SK-N-DZ (cell line): ENCODE data around the gene PLBD2.

Experiments used
- DNase-seq: peaks from one replicate; pipeline ENCODE4 v3.0.0-alpha.2; 2015; ENCODE audit warnings: low spot score

Gene PLBD2

GRCh38 chr12:113393749-113394148 lies 35.4 kb downstream of the PLBD2 start:
- no peak for DNase-seq

GRCh38 chr12:113395119-113395518 lies 36.7 kb downstream of the PLBD2 start:
- DNase-seq = no peak

- no peak for DNase-seq
Measured at GRCh38 chr12:113396200-113396599, 37.8 kb downstream of the PLBD2 start.

- no peak for DNase-seq
Measured at GRCh38 chr12:113396828-113397496, 38.6 kb downstream of the PLBD2 start.

- DNase-seq = no peak
Measured at GRCh38 chr12:113397497-113398197, 39.3 kb downstream of the PLBD2 start.

GRCh38 chr12:113398346-113399290 lies 40.2 kb downstream of the PLBD2 start:
- DNase-seq = no peak

GRCh38 chr12:113399490-113399889 lies 41.1 kb downstream of the PLBD2 start:
- DNase-seq = no peak

- DNase-seq = no peak
Measured at GRCh38 chr12:113400362-113400761, 42.0 kb downstream of the PLBD2 start.

- no peak for DNase-seq
Measured at GRCh38 chr12:113401066-113402000, 42.9 kb downstream of the PLBD2 start.

- no peak for DNase-seq
Measured at GRCh38 chr12:113402586-113403260, 44.3 kb downstream of the PLBD2 start.

GRCh38 chr12:113403435-113404415 lies 45.3 kb downstream of the PLBD2 start, which contains the start of gene SDS:
Gene SDS (minus strand): TSS chr12:113403887. CDS start chr12:113399708, 4,179 bp downstream.
- DNase-seq = no peak

- DNase-seq = no peak
Measured at GRCh38 chr12:113405694-113406093, 47.3 kb downstream of the PLBD2 start.

- DNase-seq = no peak
Measured at GRCh38 chr12:113407931-113408600, 49.7 kb downstream of the PLBD2 start.

- DNase-seq = no peak
Measured at GRCh38 chr12:113408756-113409298, 50.4 kb downstream of the PLBD2 start.

- no peak for DNase-seq
Measured at GRCh38 chr12:113409462-113410124, 51.2 kb downstream of the PLBD2 start.

GRCh38 chr12:113413488-113413939 lies 55.1 kb downstream of the PLBD2 start:
- DNase-seq = no peak

- DNase-seq = no peak
Measured at GRCh38 chr12:113414519-113415038, 56.2 kb downstream of the PLBD2 start.
